Activated CD4-positive, alpha-beta T cell treated with anti-CD3 and anti-CD28 coated beads, Interleukin-2, amount 10 ng/mL, durations not matched to agents 24 days and 14 days (primary cell): Measurements from ENCODE around the gene SLC39A11. TPM values are rescaled to one million over a fixed set of nuclear protein-coding genes. Genes with fewer than 3 reads are reported as not detected.
"Not testable (repeated sequence)": the region's sequence is repeated elsewhere in the genome, so short reads cannot be mapped to it uniquely, and the experiment has no call there.

Source experiments
- DNase-seq: peaks from one replicate; pipeline ENCODE4 v3.0.0; 2022
- H3K27ac Mint-ChIP-seq: one replicate; pipeline ENCODE4 v1.8.0; 2022; ENCODE audit warnings: mild to moderate bottlenecking, mixed read lengths
- H3K27me3 Mint-ChIP-seq: one replicate; pipeline ENCODE4 v1.8.0; 2022; ENCODE audit warnings: mixed read lengths
- H3K36me3 Mint-ChIP-seq: one replicate; pipeline ENCODE4 v1.8.0; 2022; ENCODE audit warnings: low read depth, mild to moderate bottlenecking, mixed read lengths
- H3K4me1 Mint-ChIP-seq: one replicate; pipeline ENCODE4 v1.8.0; 2021; ENCODE audit warnings: mixed read lengths
- H3K4me3 Mint-ChIP-seq: one replicate; pipeline ENCODE4 v1.8.0; 2022; ENCODE audit warnings: mild to moderate bottlenecking, moderate library complexity, mixed read lengths
- H3K9me3 Mint-ChIP-seq: one replicate; pipeline ENCODE4 v1.8.0; 2021; ENCODE audit warnings: mixed read lengths
- intact Hi-C: fragments of 100-400 bp; cut with micrococcal nuclease; formaldehyde crosslinking; loops from one replicate; pipeline ENCODE4 v1.15.1; 2023
- total RNA-seq: library from RNA; stranded (reverse); gene quantifications from 2 replicates; pipeline ENCODE4 v1.2.3, GENCODE V29; 2022

SLC39A11 gene
- total RNA-seq, 1 donor from 2014 or later = 24.6 TPM

DNA sequence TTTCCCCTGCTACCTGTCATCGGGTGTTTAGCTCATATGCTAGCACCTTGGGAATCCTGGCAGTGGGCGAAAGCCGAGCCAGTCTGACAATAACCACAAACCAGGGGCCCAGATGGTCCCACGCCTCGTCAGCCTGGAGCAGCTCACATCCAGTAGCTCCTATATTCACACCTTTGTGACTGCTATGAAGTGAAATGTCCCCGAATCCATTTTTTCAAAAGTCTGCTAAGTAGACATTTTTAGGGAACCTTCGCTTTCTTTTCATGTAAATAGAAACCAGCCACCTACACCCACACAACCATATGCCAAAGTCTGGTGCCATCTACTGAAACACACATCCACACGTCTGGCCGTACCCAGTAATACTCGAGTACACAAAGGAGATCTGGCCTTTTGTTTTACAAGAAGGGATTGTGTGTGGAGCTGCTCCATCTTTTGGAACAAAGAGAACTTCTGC is 176.8 kb downstream of the SLC39A11 start:
- Mint-ChIP-seq H3K4me1 (no peaks in the 10 kb centered on the region), H3K4me3 (no peak overlapping the region), H3K27ac (no peak overlapping the region), H3K36me3 (peaks cover 1% of the 10 kb centered on the region), H3K9me3 (no peaks in the 10 kb centered on the region), H3K27me3 (no peaks in the 10 kb centered on the region)
- intact Hi-C loops = no loop called here
- DNase-seq = no peak

DNA sequence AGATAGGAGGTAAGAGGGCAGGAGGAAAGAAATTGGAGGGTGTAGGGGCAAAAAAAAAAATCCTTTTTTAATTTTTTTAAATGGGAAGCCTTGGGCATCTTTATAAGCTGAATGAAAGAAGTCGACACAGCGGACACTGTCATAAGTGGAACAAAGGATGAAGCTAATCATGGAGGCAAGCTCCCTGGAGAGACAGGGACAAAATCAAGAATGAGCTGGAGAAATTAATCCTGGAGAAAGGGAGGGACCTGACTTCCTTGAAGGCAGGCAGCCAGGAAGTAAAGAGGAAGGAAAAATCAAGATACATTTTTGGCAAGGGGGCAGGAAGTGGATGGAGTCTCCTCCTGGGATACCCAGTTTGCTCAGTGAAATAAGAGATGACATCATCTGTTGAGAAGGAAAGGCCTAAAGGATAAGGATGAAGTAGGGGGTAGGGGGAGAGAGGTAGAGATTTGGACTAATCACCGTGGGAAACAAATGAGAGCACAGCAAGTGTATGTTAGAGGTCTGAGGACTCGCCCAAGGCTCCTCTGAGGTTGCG is 179.3 kb downstream of the SLC39A11 start:
- H3K27me3 Mint-ChIP-seq = no peaks in the 10 kb centered on the region
- H3K9me3 Mint-ChIP-seq = no peaks in the 10 kb centered on the region
- H3K36me3 Mint-ChIP-seq = peaks cover 1% of the 10 kb centered on the region
- DNase-seq = no peak
- H3K4me1 Mint-ChIP-seq = no peaks in the 10 kb centered on the region
- intact Hi-C loops = no loop called here
- no peak overlapping the region for H3K27ac Mint-ChIP-seq
- H3K4me3 Mint-ChIP-seq = no peak overlapping the region

DNA sequence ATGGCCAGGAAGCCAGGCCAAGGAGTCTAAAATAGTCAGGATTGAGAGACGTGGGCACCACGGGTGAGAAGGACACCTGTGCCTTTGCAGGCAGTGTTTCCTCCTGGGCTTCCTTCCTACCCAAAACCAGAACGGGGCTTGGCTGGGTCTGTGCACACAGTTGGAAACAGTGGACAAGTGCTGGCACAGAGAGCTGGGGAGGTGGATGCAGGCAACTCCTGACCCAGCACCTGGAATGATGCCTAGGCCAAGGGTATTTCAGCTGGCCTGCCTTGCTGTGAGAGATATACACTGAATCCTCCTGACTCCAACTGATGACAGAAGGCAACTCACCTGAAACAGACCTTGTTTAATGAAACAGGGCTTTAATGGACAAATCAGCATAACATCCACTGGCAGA is 186.2 kb downstream of the SLC39A11 start:
- intact Hi-C loops = no loop called here
- Mint-ChIP-seq H3K27ac (no peak overlapping the region), H3K36me3 (no peaks in the 10 kb centered on the region), H3K4me3 (no peak overlapping the region), H3K9me3 (no peaks in the 10 kb centered on the region), H3K4me1 (no peaks in the 10 kb centered on the region), H3K27me3 (no peaks in the 10 kb centered on the region)
- no peak for DNase-seq

DNA sequence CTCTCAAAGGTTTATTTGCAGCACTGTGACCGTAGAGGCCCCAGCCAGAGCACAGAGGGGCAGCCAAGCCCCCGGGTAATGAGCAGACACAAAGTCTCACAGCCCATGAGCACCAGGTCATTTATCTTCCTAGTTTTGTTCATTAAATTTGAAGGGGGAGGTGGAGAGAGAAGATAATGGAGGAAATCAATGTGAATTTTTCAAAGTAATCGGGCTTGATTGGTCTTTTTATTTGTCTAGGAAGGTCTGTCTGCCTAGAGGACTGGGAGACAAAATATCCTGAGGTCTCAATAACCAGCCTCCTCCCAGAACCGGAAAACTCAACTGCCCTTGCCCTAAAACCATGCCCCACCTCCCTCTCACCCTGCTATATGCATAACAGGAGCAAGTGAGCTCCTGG is 189.0 kb downstream of the SLC39A11 start:
- Mint-ChIP-seq H3K36me3 (no peaks in the 10 kb centered on the region), H3K27me3 (no peaks in the 10 kb centered on the region), H3K27ac (no peak overlapping the region), H3K4me1 (no peaks in the 10 kb centered on the region), H3K9me3 (no peaks in the 10 kb centered on the region), H3K4me3 (no peak overlapping the region)
- DNase-seq = no peak
- intact Hi-C loops = no loop called here

DNA sequence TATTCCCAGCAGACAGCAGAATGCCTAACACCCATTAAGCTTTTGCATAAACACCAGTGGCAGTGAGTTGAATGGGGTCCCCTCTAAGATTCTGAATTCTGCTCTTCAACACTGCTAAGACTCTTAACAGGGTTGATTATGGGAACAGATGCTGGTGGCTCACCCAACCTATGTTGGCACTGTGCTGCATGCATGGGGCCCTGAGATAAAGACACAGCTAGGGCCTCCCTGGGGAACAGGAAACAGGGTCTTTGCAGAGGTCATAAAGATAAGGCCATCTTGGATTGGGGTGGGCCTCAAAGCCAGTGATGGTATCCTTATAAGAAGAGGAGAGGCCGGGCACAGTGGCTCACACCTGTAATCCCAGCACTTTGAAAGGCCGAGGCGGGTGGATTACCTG is 190.8 kb downstream of the SLC39A11 start:
- Mint-ChIP-seq H3K27ac (no peak overlapping the region), H3K36me3 (no peaks in the 10 kb centered on the region), H3K4me3 (no peak overlapping the region), H3K27me3 (no peaks in the 10 kb centered on the region), H3K9me3 (no peaks in the 10 kb centered on the region), H3K4me1 (no peaks in the 10 kb centered on the region)
- intact Hi-C loops = no loop called here
- DNase-seq = no peak

DNA sequence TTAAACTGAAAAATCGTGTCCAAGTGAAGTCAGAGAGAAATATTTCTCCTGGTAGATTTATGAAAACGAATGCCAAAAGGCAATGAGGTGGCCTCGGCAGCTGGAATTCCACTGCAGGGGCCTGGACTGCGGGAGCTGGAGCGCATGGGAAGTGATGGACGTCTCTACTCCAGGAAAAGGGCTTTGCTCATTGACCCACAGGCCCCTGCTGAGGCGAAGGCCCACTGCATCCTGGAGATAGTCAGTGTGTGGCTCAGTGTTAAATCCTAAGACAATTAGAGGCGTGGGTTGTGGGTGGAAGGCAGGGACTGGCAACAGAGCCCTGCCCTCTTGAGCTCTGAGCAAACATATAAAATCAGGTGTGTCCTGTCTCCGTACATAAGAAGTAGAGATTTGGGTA is 191.4 kb downstream of the SLC39A11 start:
- H3K27ac Mint-ChIP-seq = no peak overlapping the region
- H3K27me3 Mint-ChIP-seq = no peaks in the 10 kb centered on the region
- H3K4me3 Mint-ChIP-seq = no peak overlapping the region
- no peaks in the 10 kb centered on the region for H3K9me3 Mint-ChIP-seq
- no peaks in the 10 kb centered on the region for H3K4me1 Mint-ChIP-seq
- DNase-seq = no peak
- no peaks in the 10 kb centered on the region for H3K36me3 Mint-ChIP-seq
- intact Hi-C loops = no loop called here

DNA sequence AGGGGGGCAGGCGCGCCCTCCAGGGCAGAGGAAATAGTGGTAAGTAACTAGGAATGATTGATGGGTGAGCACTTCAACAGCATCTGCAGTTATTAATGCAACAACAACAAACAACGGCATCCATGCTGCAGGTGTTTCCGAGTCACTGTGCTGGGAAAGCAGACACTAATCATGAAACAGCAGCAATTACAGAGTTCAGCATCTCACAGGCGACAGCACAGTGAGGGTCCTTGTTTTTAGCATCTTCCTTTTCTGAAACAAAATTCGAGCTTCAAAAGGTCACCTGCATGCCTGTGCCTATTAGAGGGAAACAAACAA is 191.9 kb downstream of the SLC39A11 start:
- H3K36me3 Mint-ChIP-seq = no peaks in the 10 kb centered on the region
- no peaks in the 10 kb centered on the region for H3K9me3 Mint-ChIP-seq
- no peak overlapping the region for H3K4me3 Mint-ChIP-seq
- intact Hi-C loops = no loop called here
- H3K4me1 Mint-ChIP-seq = no peaks in the 10 kb centered on the region
- no peak for DNase-seq
- H3K27ac Mint-ChIP-seq = no peak overlapping the region
- H3K27me3 Mint-ChIP-seq = no peaks in the 10 kb centered on the region

DNA sequence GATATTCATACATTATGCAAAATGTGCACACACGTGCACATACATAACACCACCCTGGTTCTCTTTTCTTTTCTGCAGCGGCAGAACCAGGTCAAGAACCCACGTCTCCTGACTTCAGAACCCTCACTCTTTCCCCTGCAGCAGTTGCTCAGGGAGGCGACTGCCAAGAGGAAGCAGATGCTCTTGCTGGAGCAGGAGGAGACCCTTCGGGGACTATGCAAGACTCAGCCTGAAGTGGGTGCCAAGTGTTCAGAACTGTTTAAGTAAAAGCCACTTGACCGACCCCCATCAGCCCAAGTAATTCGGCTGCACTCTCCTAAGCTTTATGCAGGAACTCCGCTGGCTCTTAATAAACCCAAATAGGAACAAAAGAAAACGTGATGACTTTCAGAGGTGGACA is 193.8 kb downstream of the SLC39A11 start:
- intact Hi-C loops = no loop called here
- Mint-ChIP-seq H3K9me3 (no peaks in the 10 kb centered on the region), H3K4me3 (no peak overlapping the region), H3K27ac (no peak overlapping the region), H3K36me3 (no peaks in the 10 kb centered on the region), H3K4me1 (peaks cover 2% of the 10 kb centered on the region), H3K27me3 (no peaks in the 10 kb centered on the region)
- no peak for DNase-seq

DNA sequence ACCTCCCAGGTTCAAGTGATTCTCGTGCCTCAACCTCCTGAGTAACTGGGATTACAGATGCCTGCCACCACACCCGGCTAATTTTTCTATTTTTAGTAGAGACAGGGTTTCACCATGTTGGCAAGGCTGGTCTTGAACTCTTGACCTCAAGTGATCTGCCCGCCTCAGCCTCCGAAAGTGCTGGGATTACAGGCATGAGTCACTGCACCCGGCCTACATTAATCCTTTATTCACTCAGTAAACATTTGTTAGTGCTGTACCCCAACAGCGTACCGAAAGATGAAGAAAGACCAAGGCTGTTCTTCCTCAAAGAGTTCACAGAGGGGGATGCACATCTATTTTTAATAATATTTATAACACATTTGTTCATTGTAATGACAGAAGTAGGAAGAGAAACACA is 196.2 kb downstream of the SLC39A11 start:
- H3K4me1 Mint-ChIP-seq, intact Hi-C loops, H3K9me3 Mint-ChIP-seq, H3K27me3 Mint-ChIP-seq, H3K36me3 Mint-ChIP-seq, H3K4me3 Mint-ChIP-seq, DNase-seq, H3K27ac Mint-ChIP-seq: not testable (repeated sequence)

DNA sequence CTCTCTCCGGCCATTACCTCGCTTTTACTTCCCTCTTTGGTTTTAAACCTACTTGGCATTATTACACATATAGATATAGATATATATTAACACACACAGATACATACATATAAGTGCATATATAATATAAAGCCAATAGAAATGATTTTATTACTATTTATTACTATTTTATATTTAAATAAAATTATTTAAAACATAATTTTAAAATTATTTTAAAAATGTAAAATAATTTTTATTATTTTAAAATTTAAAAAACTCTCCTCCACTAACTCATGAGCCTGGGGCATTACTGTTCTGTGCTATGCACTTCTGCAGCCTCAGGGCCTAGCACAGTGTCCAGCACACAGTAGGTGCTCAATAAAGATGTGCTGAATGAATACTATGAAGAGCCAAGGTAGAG is 200.9 kb downstream of the SLC39A11 start:
- H3K4me3 Mint-ChIP-seq = no peak overlapping the region
- intact Hi-C loops = no loop called here
- peaks cover 18% of the 10 kb centered on the region for H3K4me1 Mint-ChIP-seq
- peaks cover 14% of the 10 kb centered on the region for H3K9me3 Mint-ChIP-seq
- DNase-seq = no peak
- H3K36me3 Mint-ChIP-seq = peaks cover 13% of the 10 kb centered on the region
- no peaks in the 10 kb centered on the region for H3K27me3 Mint-ChIP-seq
- peak overlapping the region; percentile 81 for H3K27ac Mint-ChIP-seq

DNA sequence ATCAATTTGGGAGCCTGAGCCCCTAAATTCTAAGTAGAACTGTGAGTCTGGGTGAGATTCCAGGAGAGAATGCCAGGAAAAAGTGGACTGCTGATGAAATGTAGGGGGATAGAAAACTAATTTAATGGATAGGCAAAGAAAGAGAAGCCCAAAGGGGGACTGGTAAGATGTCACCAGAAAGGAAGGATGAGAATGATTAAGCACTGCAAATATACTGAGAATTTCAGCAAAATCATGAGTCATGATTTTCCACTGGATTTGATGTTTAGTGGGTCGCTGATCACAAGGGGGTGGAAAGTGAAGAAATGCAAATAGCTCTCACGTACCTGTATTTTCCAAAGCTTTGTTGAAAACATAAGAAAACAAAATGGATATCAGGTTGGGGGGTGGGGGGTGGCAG is 201.8 kb downstream of the SLC39A11 start:
- DNase-seq = no peak
- Mint-ChIP-seq H3K27ac (peak overlapping the region; percentile 81), H3K36me3 (peaks cover 13% of the 10 kb centered on the region), H3K27me3 (no peaks in the 10 kb centered on the region), H3K4me1 (peaks cover 18% of the 10 kb centered on the region), H3K4me3 (no peak overlapping the region), H3K9me3 (peaks cover 23% of the 10 kb centered on the region)
- intact Hi-C loops = no loop called here

DNA sequence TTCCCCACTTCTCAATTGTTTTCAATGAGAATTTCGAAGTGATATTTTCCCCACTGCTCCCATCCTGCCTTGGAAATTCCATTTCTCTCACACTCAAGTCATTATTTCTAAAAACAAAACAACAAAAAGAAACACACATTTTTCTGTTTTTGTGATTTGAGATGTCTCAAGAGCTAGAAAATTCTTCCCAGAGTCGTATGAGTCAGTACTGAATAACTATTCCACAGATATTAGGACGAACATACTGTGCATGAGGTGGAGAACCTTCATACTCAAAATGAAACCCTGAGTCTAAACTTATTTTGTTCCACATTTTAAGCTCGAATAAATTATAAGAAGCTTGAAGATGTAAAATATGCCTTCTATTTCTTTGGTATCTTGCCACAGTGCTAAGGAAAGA is 204.6 kb downstream of the SLC39A11 start:
- Mint-ChIP-seq H3K27ac (peak overlapping the region; percentile 72), H3K9me3 (peaks cover 24% of the 10 kb centered on the region), H3K27me3 (no peaks in the 10 kb centered on the region), H3K36me3 (peaks cover 13% of the 10 kb centered on the region), H3K4me1 (peaks cover 16% of the 10 kb centered on the region), H3K4me3 (no peak overlapping the region)
- DNase-seq = no peak
- intact Hi-C loops = no loop called here

DNA sequence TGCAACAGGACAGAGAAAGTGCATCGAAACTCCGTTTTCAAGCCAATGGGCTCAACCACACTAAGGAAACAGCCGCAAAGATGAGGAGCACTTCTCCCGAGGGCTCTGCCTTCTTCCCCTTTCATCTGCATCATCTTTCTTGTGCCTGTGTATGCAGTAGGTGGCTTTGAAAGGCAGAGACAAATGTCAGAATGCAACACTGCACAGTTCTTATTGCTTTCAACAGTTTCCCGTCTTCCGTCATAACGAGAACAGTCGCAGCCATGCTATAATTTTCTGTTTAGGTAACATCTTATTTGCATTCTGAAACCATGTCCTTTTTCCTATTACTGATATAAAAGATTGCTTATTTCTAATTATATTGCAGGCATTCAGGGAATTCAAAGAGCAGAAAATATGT is 205.2 kb downstream of the SLC39A11 start:
- no peak for DNase-seq
- Mint-ChIP-seq H3K36me3 (peaks cover 16% of the 10 kb centered on the region), H3K27me3 (no peaks in the 10 kb centered on the region), H3K27ac (no peak overlapping the region), H3K4me3 (no peak overlapping the region), H3K4me1 (peaks cover 16% of the 10 kb centered on the region), H3K9me3 (peaks cover 27% of the 10 kb centered on the region)
- intact Hi-C loops = no loop called here

DNA sequence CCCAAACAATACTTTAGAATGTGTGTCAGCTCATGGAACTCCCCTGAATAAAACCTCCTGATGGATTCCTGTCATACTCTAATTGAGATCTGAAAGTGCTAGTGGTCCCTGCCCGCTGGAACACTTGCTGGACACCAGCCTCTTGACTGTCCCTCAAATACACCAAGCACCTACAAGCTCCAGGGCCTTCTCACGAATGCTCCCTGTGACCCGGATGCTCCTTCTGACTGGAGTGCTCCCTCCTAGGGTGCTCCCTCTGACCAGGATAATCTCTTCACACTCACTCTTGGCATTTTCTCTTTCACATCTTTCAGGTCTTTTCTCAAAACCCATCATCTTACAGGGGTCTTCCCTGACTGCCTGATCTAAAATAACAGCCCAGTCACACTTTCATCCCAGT is 205.9 kb downstream of the SLC39A11 start:
- H3K36me3 Mint-ChIP-seq = peaks cover 20% of the 10 kb centered on the region
- DNase-seq = no peak
- peaks cover 16% of the 10 kb centered on the region for H3K4me1 Mint-ChIP-seq

DNA sequence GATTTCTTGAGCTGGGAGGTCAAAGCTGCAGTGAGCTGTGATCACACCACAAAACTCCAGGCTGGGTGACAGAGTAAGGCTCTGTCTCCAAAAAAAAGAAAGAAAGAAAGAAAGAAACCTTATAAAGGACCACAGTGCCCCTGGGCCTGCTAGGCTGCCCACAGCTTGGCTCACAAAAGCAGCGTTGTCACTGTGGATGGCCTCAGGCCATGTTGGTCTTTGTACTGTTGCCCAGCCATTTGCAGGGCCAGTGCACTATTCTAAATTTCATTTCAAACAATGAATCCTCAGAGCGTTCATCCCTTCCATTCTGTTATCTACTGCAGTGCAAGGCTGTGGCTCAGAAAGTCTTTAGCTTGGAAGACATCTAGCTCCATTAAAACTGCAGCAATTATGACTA is 208.4 kb downstream of the SLC39A11 start:
- H3K27ac Mint-ChIP-seq = no peak overlapping the region
- H3K9me3 Mint-ChIP-seq = peaks cover 34% of the 10 kb centered on the region
- no peak overlapping the region for H3K4me3 Mint-ChIP-seq
- no peak for DNase-seq
- intact Hi-C loops = no loop called here
- peaks cover 22% of the 10 kb centered on the region for H3K36me3 Mint-ChIP-seq
- H3K27me3 Mint-ChIP-seq = no peaks in the 10 kb centered on the region
- H3K4me1 Mint-ChIP-seq = peaks cover 5% of the 10 kb centered on the region

More for the DNA sequence above, 205.9 kb downstream of the SLC39A11 start:
- Mint-ChIP-seq H3K27me3 (no peaks in the 10 kb centered on the region), H3K9me3 (peaks cover 31% of the 10 kb centered on the region), H3K4me3 (no peak overlapping the region), H3K27ac (no peak overlapping the region)
- intact Hi-C loops = no loop called here
